GM12878 (cell line): Measurements from ENCODE around the gene ZNF48. TPM values are rescaled to one million over a fixed set of nuclear protein-coding genes. Genes with fewer than 3 reads are reported as not detected.

Source experiments
- ATAC-seq: fragments of 200-7000 bp; cut with Tn5 transposase; 3 replicates; pipeline ENCODE4 v1.9.1; 2020; ENCODE audit warnings: mild to moderate bottlenecking, moderate library complexity
- BruUV-seq: library from RNA; stranded (reverse); fragments of 400-500 nt; replicated peaks from 2 replicates; lab custom pipeline; 2021; lab: Mats Ljungman, UMichigan
- CTCF ChIA-PET: fragments of 300-600 bp; sonication (Branson Sonifier 250); formaldehyde crosslinking; extraction: SDS; loops from one replicate; lab custom pipeline; 2021; ENCODE audit warnings: inconsistent platforms; lab: Yijun Ruan, JAX
- POLR2A ChIA-PET: fragments of 350-600 bp; formaldehyde crosslinking; extraction: SDS; loops from one replicate; lab custom pipeline; 2021; ENCODE audit warnings: inconsistent platforms; lab: Charles Lee
- RAD21 ChIA-PET: fragments of 300-600 bp; sonication (Branson Sonifier 250); formaldehyde crosslinking; loops from one replicate; lab custom pipeline; 2023; ENCODE audit warnings: antibody characterized with exemption; ENCODE audit not compliant: unreplicated experiment; lab: Charles Lee
- SMC1A ChIA-PET: fragments of 300-600 bp; sonication (Branson Sonifier 250); formaldehyde crosslinking; loops from one replicate; lab custom pipeline; 2023; ENCODE audit not compliant: unreplicated experiment, uncharacterized antibody; lab: Charles Lee
- DNase-seq: peaks from one replicate; pipeline ENCODE4 v3.0.0-alpha.2; 2011; ENCODE audit warnings: low read depth, low spot score
- FAIRE-seq: peaks from 3 replicates; lab custom pipeline; 2011; peaks lifted over from hg19 to GRCh38; lab: Jason Lieb, UNC
- H2AFZ ChIP-seq: 2 replicates; pipeline ENCODE4 v1.6.0; 2011; ENCODE audit warnings: low read depth, low read length, control low read depth; ENCODE audit not compliant: control insufficient read depth
- H3K27ac ChIP-seq: 2 replicates; pipeline ENCODE4 v1.5.1; 2011; ENCODE audit warnings: control low read depth; ENCODE audit not compliant: control insufficient read depth, insufficient read depth
- H3K27me3 ChIP-seq, 2 experiments: replicated peaks in 1 of 2; 2 replicates each; pipeline versions ENCODE4 v1.6.0 to v1.6.1; 2011; ENCODE audit warnings: low read length in 1 of 2; ENCODE audit not compliant: control insufficient read depth in 2 of 2, insufficient read depth in 2 of 2
- H3K36me3 ChIP-seq, 2 experiments: 2 replicates each; pipeline ENCODE4 v1.5.1; 2011; ENCODE audit warnings: low read length in 1 of 2; ENCODE audit not compliant: control insufficient read depth in 2 of 2, insufficient read depth in 2 of 2
- H3K4me1 ChIP-seq: 2 replicates; pipeline ENCODE4 v1.6.1; 2011; ENCODE audit warnings: mild to moderate bottlenecking, low read length, moderate library complexity, mixed read lengths; ENCODE audit not compliant: control insufficient read depth, insufficient read depth
- H3K4me2 ChIP-seq: 2 replicates; pipeline ENCODE4 v1.6.0; 2011; ENCODE audit warnings: control low read depth; ENCODE audit not compliant: control insufficient read depth, insufficient read depth
- H3K4me3 ChIP-seq: fragments of 200-600 bp; sonication (generic); 2 replicates; pipeline ENCODE4 v1.5.1; 2016
- H3K79me2 ChIP-seq: 2 replicates; pipeline ENCODE4 v1.6.0; 2011; ENCODE audit warnings: low read length; ENCODE audit not compliant: control insufficient read depth, insufficient read depth
- H3K9ac ChIP-seq: 2 replicates; pipeline ENCODE4 v1.8.0; 2011; ENCODE audit warnings: low read length, control low read depth, mixed read lengths; ENCODE audit not compliant: control insufficient read depth, insufficient read depth
- H3K9me3 ChIP-seq: replicated peaks from 3 replicates; pipeline ENCODE4 v1.5.1; 2011; ENCODE audit warnings: mild to moderate bottlenecking, low read length; ENCODE audit not compliant: control insufficient read depth, insufficient read depth
- H4K20me1 ChIP-seq: 2 replicates; pipeline ENCODE4 v1.6.0; 2011; ENCODE audit not compliant: control insufficient read depth, insufficient read depth
- CHD1 ChIP-seq: IDR thresholded peaks from 2 replicates; pipeline ENCODE4 v1.6.1; 2012; ENCODE audit warnings: low read depth, low read length, improper control_type of control experiment
- DPF2 ChIP-seq: fragments of 450-650 bp; IDR thresholded peaks from 2 replicates; pipeline ENCODE4 v1.6.1; 2017; ENCODE audit warnings: mild to moderate bottlenecking
- E2F8 ChIP-seq: fragments of 450-650 bp; IDR thresholded peaks from 2 replicates; pipeline ENCODE4 v1.6.1; 2018; ENCODE audit warnings: mild to moderate bottlenecking, low read depth, moderate library complexity; ENCODE audit not compliant: partially characterized antibody
- FOXM1 ChIP-seq: IDR thresholded peaks from 2 replicates; pipeline ENCODE4 v1.6.1; 2012; ENCODE audit warnings: low read depth, mild to moderate bottlenecking, inconsistent platforms, low read length, moderate library complexity
- IKZF1 ChIP-seq: fragments of 450-650 bp; conservative IDR thresholded peaks from 2 replicates; pipeline ENCODE4 v1.6.1; 2017; ENCODE audit warnings: antibody characterized with exemption, mild to moderate bottlenecking
- IKZF2 ChIP-seq, 2 experiments: fragments of 450-650 bp; IDR thresholded peaks; 2 replicates each; pipeline ENCODE4 v1.6.1; 2017; ENCODE audit warnings: mild to moderate bottlenecking in 2 of 2, moderate library complexity in 2 of 2
- KAT2A ChIP-seq: conservative IDR thresholded peaks from 2 replicates; pipeline ENCODE4 v1.6.1; 2011; ENCODE audit warnings: low read depth, low read length; ENCODE audit not compliant: control insufficient read depth
- LARP7 ChIP-seq: fragments of 450-650 bp; IDR thresholded peaks from 2 replicates; pipeline ENCODE4 v1.6.1; 2017; ENCODE audit warnings: mild to moderate bottlenecking
- NFYB ChIP-seq: IDR thresholded peaks from 2 replicates; pipeline ENCODE4 v1.6.1; 2011; ENCODE audit warnings: low read depth, mild to moderate bottlenecking, low read length, improper control_type of control experiment, moderate library complexity; ENCODE audit not compliant: insufficient read depth
- PAX8 ChIP-seq: fragments of 450-650 bp; IDR thresholded peaks from 2 replicates; pipeline ENCODE4 v1.6.1; 2017; ENCODE audit warnings: mild to moderate bottlenecking, moderate library complexity
- SMARCA5 ChIP-seq: fragments of 450-650 bp; IDR thresholded peaks from 2 replicates; pipeline ENCODE4 v1.6.1; 2017; ENCODE audit warnings: mild to moderate bottlenecking
- WRNIP1 ChIP-seq: IDR thresholded peaks from 2 replicates; pipeline ENCODE4 v1.6.1; 2011; ENCODE audit warnings: low read depth, low read length, improper control_type of control experiment, borderline replicate concordance
- ZBED1 ChIP-seq: IDR thresholded peaks from 2 replicates; pipeline ENCODE4 v1.6.1; 2016; ENCODE audit warnings: borderline replicate concordance
- WGBS: methylation state at CpG from one replicate; pipeline ENCODE4 v1.1.6; 2016; ENCODE audit warnings: low lambda C conversion rate; ENCODE audit not compliant: insufficient replicate concordance, insufficient coverage; ENCODE audit errors: missing lambda C conversion rate; 5-methylcytosine and 5-hydroxymethylcytosine counted together
- in situ Hi-C: fragments of 300-500 bp; cut with MboI; formaldehyde crosslinking; loops from 9 replicates; pipeline ENCODE4 v1.14.3; 2018; ENCODE audit warnings: mixed read lengths
- intact Hi-C: fragments of 100-400 bp; cut with micrococcal nuclease; formaldehyde crosslinking; loops from one replicate; pipeline ENCODE4 v1.14.2; 2022; ENCODE audit not compliant: unreplicated experiment
- polyA plus RNA-seq, 11 experiments: library from polyadenylated mRNA; depleted of rRNA in 4 of 11; unstranded in 6 of 11; stranded (reverse) in 5 of 11; fragments of >200 nt; fragmentation: Nextera tagmentation in 4 of 11; fragmentation: Illumina TruSeq in 1 of 11; extraction: Ambion mirVana in 4 of 11; extraction: Trizol in 1 of 11; gene quantifications; 1 replicate in 1 of 11; 2 replicates in 10 of 11; pipeline versions ENCODE4 v1.2.1 to v1.2.3, GENCODE V29; 2011 to 2016; ENCODE audit warnings: inconsistent platforms in 2 of 11, missing spikeins in 2 of 11, low read depth in 1 of 11
- total RNA-seq, 4 experiments: library from RNA; depleted of rRNA in 3 of 4; stranded (reverse); fragments of >200 nt in 3 of 4; fragmentation: Illumina TruSeq in 1 of 4; extraction: Trizol in 1 of 4; gene quantifications; 2 replicates each; pipeline versions ENCODE4 v1.2.1 to v1.2.3, GENCODE V29; 2013 to 2021
- TF ChIP-seq, protein P1 (sequence below): fragments of 450-650 bp; IDR thresholded peaks from 2 replicates; pipeline ENCODE4 v1.6.1; 2016; ENCODE audit warnings: mild to moderate bottlenecking
- TF ChIP-seq, protein P2 (sequence below): IDR thresholded peaks from 2 replicates; pipeline ENCODE4 v1.6.1; 2012; ENCODE audit warnings: improper control_type of control experiment, low read depth, low read length; ENCODE audit not compliant: insufficient replicate concordance
- TF ChIP-seq, protein P3 (sequence below): IDR thresholded peaks from 2 replicates; pipeline ENCODE4 v1.6.1; 2011; ENCODE audit warnings: low read depth, mild to moderate bottlenecking, low read length, moderate library complexity, borderline replicate concordance; ENCODE audit errors: extremely low read depth

The ZNF48 gene
- total and polyA plus RNA-seq, 10 of the 15 experiments (the other 5 are each of a cell fraction or from before 2014, with no cell fraction given) = 0.14 to 12.0 (median 4.2) TPM

DNA sequence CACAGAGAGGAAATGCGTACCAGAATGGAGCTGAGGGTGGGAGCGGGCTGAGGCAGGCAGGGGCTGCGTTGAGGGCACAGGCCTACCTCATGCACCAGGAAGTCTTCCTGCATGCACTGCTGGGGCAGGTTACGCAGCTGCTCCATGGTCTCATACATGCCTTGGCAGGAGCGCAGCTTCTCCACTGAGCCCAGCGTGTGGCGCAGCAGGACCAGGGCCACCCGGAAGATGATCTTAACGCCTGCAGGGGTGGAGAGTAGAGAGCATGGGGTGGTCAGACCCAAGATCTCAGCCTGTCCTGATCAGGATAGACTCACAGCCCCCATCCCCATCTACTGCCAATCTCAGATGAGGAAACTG is 36.7 kb upstream of the ZNF48 start:
- Histone ChIP-seq H4K20me1 (no peaks in the 10 kb centered on the region), H3K27ac (no peak overlapping the region), H2AFZ (no peak overlapping the region), H3K9me3 (no peaks in the 10 kb centered on the region), H3K36me3 (peaks cover 14 to 20% of the 10 kb centered on the region in 2 experiments), H3K79me2 (peaks cover 18% of the 10 kb centered on the region), H3K4me1 (peaks cover 16% of the 10 kb centered on the region), H3K27me3 (no peaks in the 10 kb centered on the region), H3K9ac (no peak overlapping the region), H3K4me2 (no peak overlapping the region), H3K4me3 (no peak overlapping the region)
- ChIA-PET CTCF (interaction anchor here (1.3 kb wide), 1 partner anchor 12 kb away, joined by 3 read pairs; no protein-coding TSS in a partner anchor), RAD21 (no interaction called here), POLR2A (interaction anchor here (0.5 to 2.2 kb wide), 3 partner anchors 9 to 203 kb away, joined by 4 to 6 read pairs (median 5); no protein-coding TSS in a partner anchor), SMC1A (no interaction called here)
- no peak for FAIRE-seq
- ATAC-seq = no peak
- no TSS peak for BruUV-seq
- intact Hi-C loops = loop anchor here (10.0 kb wide), 1 partner anchor 264 kb away; the partner anchor contains the start of genes TBX6 and YPEL3
- DNase-seq = no peak
- in situ Hi-C loops = no loop called here
- WGBS = 90% methylated on average over 9 of the region's 9 CpGs
- no peak for TF ChIP-seq FOXM1
- TF ChIP-seq KAT2A = no peak
- TF ChIP-seq LARP7 = no peak
- TF ChIP-seq PAX8 = no peak
- no peak for TF ChIP-seq WRNIP1
- no peak for TF ChIP-seq IKZF1
- TF ChIP-seq, protein P1, sequence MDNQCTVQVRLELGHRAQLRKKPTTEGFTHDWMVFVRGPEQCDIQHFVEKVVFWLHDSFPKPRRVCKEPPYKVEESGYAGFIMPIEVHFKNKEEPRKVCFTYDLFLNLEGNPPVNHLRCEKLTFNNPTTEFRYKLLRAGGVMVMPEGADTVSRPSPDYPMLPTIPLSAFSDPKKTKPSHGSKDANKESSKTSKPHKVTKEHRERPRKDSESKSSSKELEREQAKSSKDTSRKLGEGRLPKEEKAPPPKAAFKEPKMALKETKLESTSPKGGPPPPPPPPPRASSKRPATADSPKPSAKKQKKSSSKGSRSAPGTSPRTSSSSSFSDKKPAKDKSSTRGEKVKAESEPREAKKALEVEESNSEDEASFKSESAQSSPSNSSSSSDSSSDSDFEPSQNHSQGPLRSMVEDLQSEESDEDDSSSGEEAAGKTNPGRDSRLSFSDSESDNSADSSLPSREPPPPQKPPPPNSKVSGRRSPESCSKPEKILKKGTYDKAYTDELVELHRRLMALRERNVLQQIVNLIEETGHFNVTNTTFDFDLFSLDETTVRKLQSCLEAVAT = no peak
- TF ChIP-seq E2F8 = no peak
- TF ChIP-seq ZBED1 = no peak
- TF ChIP-seq, protein P2, sequence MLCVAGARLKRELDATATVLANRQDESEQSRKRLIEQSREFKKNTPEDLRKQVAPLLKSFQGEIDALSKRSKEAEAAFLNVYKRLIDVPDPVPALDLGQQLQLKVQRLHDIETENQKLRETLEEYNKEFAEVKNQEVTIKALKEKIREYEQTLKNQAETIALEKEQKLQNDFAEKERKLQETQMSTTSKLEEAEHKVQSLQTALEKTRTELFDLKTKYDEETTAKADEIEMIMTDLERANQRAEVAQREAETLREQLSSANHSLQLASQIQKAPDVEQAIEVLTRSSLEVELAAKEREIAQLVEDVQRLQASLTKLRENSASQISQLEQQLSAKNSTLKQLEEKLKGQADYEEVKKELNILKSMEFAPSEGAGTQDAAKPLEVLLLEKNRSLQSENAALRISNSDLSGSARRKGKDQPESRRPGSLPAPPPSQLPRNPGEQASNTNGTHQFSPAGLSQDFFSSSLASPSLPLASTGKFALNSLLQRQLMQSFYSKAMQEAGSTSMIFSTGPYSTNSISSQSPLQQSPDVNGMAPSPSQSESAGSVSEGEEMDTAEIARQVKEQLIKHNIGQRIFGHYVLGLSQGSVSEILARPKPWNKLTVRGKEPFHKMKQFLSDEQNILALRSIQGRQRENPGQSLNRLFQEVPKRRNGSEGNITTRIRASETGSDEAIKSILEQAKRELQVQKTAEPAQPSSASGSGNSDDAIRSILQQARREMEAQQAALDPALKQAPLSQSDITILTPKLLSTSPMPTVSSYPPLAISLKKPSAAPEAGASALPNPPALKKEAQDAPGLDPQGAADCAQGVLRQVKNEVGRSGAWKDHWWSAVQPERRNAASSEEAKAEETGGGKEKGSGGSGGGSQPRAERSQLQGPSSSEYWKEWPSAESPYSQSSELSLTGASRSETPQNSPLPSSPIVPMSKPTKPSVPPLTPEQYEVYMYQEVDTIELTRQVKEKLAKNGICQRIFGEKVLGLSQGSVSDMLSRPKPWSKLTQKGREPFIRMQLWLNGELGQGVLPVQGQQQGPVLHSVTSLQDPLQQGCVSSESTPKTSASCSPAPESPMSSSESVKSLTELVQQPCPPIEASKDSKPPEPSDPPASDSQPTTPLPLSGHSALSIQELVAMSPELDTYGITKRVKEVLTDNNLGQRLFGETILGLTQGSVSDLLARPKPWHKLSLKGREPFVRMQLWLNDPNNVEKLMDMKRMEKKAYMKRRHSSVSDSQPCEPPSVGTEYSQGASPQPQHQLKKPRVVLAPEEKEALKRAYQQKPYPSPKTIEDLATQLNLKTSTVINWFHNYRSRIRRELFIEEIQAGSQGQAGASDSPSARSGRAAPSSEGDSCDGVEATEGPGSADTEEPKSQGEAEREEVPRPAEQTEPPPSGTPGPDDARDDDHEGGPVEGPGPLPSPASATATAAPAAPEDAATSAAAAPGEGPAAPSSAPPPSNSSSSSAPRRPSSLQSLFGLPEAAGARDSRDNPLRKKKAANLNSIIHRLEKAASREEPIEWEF = no peak
- TF ChIP-seq NFYB = no peak
- TF ChIP-seq SMARCA5 = no peak
- TF ChIP-seq IKZF2 (IDR thresholded peaks at IDR 0.05) = no peak
- TF ChIP-seq DPF2 = no peak
- no peak for TF ChIP-seq CHD1
- TF ChIP-seq, protein P3, sequence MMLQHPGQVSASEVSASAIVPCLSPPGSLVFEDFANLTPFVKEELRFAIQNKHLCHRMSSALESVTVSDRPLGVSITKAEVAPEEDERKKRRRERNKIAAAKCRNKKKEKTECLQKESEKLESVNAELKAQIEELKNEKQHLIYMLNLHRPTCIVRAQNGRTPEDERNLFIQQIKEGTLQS = no peak
